ENCODE measurements around the gene ZYG11B.

- TF ChIP-seq CTCF (conservative IDR thresholded peaks at IDR 0.05) = no peak
- TF ChIP-seq ZFX (IDR thresholded peaks at IDR 0.05) = no peak
These were observed 126.6 kb downstream of the ZYG11B start for GRCh38 chr1:52852854-52853253.

Data from C4-2B (cell line).